GM21515 (cell line): ENCODE results near the gene EVPLL.
"Not testable (repeated sequence)": the region's sequence is repeated elsewhere in the genome, so short reads cannot be mapped to it uniquely, and the experiment has no call there.

ENCODE experiments used
- ATAC-seq: cut with Tn5 transposase; IDR thresholded peaks from one replicate; pipeline ENCODE4 v1.9.1; 2021; ENCODE audit not compliant: unreplicated experiment

The EVPLL gene

GRCh38 chr17:18422464-18422863, 44.9 kb downstream of the EVPLL start:
- ATAC-seq = not testable (repeated sequence)

GRCh38 chr17:18423015-18423414, 45.4 kb downstream of the EVPLL start:
- not testable (repeated sequence) for ATAC-seq

DNA sequence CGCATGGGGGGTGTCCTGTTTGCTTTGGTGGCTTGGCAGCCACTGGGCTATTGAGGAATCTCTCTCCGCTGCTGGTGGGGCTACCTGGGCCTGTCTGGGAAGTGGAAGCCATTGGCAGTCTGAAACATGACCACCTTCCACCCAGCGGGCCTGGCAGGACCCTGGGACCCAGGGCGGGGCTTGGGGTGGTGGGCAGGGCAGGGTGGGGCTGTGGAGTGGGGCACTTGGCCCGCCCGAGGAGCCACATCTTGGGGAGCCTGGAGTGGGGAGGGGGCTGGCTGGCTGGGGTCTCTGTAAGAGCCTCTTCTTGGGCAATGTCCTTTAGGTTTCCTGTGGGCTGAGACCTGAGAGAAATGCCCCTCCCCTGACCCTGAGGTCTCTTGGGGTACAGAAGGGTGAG, 48.0 kb downstream of the EVPLL start:
- ATAC-seq = not testable (repeated sequence)

DNA sequence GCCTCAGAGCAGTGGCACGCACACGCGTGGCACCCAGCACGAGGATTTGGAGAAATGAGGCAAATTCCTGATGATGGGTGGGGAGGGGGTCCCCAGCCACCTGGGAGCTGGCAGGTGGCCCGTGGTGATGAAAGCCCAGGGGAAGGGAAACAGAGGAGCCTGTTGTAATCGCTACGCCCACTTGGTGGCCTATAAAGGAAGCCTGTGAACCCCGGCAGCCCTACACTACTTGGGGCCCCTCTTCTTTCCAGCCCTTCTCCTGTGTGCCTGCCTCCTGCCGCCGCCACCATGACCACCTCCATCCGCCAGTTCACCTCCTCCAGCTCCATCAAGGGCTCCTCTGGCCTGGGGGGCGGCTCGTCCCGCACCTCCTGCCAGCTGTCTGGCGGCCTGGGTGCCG, 49.1 kb downstream of the EVPLL start:
- ATAC-seq = not testable (repeated sequence)

GRCh38 chr17:18432206-18432605, 54.6 kb downstream of the EVPLL start:
- not testable (repeated sequence) for ATAC-seq
